HFF-Myc (cell line): ENCODE measurements around the gene CNIH2.
"Not testable (repeated sequence)": the region's sequence is repeated elsewhere in the genome, so short reads cannot be mapped to it uniquely, and the experiment has no call there.

ENCODE experiments used
- DNase-seq: peaks from one replicate; pipeline ENCODE4 v3.0.0-alpha.2; 2011; ENCODE audit warnings: low read depth; ENCODE audit errors: extremely low read depth
- H3K4me3 ChIP-seq: replicated peaks from 2 replicates; pipeline ENCODE4 v1.5.1; 2011; ENCODE audit warnings: low read depth, mild to moderate bottlenecking, control low read depth, low read length
- TF ChIP-seq, protein P1 (sequence below): IDR thresholded peaks from 2 replicates; pipeline ENCODE4 v1.5.1; 2012; ENCODE audit warnings: mild to moderate bottlenecking, low read depth, low read length, control low read depth; ENCODE audit errors: missing control alignments

Gene CNIH2

DNA sequence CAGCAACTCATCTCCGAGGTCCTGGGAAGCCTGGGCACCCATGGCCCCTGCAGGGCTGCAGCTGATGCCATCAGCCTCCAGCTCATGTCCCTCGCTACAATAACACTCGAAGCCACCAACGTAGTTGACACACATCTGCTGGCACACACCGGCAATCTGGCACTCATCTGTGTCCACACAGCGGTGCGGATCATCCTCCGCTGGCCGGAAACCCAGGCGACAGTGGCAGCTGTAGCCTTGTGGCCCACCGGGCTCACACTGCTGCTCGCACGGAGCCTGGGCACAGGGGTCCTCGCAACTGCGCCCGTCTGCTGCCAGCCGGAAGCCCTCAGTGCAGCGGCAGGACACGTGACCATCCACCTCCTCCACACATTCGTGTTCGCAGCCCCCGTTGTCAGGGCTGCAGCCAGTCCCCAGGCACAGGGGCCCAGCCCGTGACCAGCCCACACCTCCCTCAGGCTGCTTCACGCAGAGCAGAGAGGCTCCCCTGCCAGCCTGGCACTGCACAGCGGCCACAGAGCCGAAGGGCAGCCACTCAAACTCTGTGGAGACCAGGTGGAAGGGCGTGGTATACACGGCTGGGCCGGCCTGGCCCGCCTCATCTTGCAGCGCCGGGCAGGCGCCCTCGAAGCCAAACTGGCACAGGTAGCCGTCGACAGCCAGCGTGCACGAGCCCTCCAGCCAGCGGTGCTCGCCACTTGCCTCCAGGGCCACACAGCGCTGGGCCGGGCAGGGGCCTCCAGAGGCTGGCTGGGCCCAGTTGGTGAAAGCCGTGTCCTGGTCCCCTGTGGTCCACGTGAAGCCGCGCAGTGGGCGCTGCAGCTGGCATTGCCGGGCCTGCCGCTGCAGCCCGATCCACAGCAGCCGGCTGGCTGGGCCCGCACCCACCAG lies 38.2 kb downstream of the CNIH2 start:
- peak overlapping the region; percentile 58 for H3K4me3 ChIP-seq
- TF ChIP-seq, protein P1, sequence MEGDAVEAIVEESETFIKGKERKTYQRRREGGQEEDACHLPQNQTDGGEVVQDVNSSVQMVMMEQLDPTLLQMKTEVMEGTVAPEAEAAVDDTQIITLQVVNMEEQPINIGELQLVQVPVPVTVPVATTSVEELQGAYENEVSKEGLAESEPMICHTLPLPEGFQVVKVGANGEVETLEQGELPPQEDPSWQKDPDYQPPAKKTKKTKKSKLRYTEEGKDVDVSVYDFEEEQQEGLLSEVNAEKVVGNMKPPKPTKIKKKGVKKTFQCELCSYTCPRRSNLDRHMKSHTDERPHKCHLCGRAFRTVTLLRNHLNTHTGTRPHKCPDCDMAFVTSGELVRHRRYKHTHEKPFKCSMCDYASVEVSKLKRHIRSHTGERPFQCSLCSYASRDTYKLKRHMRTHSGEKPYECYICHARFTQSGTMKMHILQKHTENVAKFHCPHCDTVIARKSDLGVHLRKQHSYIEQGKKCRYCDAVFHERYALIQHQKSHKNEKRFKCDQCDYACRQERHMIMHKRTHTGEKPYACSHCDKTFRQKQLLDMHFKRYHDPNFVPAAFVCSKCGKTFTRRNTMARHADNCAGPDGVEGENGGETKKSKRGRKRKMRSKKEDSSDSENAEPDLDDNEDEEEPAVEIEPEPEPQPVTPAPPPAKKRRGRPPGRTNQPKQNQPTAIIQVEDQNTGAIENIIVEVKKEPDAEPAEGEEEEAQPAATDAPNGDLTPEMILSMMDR, result no peak
- no peak for DNase-seq

DNA sequence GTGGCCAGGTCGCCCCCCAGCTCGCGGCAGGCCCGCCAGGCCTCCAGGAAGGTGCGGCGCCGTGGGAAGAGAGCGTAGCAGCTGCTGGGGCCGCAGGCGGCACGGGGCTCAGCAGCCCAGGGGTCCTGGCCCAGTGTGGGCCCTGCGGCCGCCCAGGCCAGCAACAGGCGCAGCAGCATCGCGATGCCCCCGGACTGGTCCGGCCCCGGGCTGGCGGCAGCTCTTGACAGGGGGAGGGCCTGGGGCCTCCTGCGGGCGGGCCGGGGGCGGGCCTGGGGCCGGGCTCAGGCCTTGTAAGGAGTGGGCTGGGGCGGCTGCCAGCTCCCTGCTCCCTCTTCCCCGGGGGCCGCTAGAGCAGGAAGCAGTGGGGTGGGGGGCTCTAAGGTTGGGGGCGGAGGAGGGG lies 38.9 kb downstream of the CNIH2 start, which contains the start of gene CD248:
Gene CD248, minus strand, starts transcription at position 196 of the 403 bp plus-strand sequence. Its CDS starts 17 bp downstream, at position 179.
- H3K4me3 ChIP-seq, result peak within 1 kb of the TSS; percentile 58
- no peak for DNase-seq

DNA sequence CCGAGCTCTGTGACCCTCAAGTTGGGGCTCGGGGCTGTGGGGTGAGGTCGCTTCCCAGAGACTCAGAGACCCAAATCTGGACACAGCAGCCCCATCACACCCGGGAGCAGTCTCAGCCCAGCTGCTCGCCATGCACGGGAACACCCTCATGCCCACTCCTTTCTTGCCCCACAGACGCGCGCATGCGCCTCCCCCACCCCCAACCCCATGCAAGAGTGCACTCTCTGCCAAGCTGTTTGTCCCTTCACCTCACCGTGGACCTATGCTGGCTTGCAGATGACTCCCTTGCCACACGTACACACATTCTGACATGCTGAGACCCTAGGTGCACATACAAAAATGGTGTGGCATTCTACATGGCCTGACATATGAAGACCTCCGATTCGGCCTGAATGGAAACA lies 39.3 kb downstream of the CNIH2 start:
- no peak overlapping the region; the same call in 1 of the 2 replicates for H3K4me3 ChIP-seq
- TF ChIP-seq, protein P1, result no peak
- DNase-seq, result peak; percentile 36

More for the DNA sequence above, 38.9 kb downstream of the CNIH2 start, which contains the start of gene CD248:
- TF ChIP-seq, protein P1, result no peak

DNA sequence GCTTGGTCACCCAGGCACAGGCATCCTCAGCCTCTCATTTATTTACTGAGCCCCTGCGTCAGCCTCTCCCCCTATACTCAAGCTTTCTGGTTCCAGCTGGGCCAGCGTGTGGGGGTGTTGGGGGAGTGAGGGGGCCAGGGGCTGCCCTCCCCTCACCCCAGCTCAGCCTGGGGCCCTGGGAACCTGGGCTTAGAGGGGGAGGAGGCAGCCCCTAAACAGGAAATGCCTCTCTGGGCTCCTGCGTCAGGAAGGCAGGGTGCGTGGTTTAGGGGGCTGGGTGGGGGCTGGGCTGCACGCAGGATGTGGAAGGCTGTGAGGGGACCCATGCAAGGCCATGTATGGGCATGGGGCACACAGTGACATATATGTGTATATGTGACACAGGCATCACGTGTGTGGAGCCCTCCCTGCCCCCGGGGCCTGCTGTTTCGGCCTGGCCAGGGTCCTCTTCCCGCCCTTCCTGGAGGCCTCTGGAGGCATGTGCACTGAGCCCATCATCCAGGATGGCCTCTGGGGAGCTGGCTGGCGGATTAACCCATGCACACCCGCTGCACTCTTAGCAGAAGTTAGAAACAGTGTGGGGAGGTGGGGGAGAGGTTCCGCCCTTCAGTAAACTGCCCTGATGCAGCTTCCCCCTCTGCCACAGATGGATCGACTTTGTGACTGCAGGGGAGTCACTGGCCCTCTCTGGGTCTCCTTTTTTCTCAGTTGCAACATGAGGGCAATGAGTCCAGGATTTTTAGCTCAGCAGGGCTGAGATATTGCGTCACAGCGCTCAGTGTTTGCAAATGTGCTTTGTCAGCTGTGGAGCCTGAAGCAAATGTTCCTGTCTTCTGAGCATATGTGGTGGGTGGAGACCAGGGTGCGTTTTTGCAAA lies 40.0 kb downstream of the CNIH2 start:
- H3K4me3 ChIP-seq, result peak overlapping the region; percentile 4; the same call in 1 of the 2 replicates
- TF ChIP-seq, protein P1, result no peak
- DNase-seq, result peak; percentile 57

GRCh38 chr11:66318600-66318970 lies 40.6 kb downstream of the CNIH2 start:
- TF ChIP-seq, protein P1, result no peak
- no peak for DNase-seq
- H3K4me3 ChIP-seq, result no peak overlapping the region

DNA sequence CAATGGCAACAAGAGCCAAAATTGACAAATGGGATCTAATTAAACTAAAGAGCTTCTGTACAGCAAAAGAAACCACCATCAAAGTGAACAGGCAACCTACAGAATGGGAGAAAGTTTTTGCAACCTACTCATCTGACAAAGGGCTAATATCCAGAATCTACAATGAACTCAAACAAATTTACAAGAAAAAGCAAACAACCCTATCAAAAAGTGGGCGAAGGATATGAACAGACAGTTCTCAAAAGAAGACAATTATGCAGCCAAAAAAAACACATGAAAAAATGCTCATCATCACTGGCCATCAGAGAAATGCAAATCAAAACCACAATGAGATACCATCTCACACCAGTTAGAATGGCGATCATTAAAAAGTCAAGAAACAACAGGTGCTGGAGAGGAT lies 42.3 kb downstream of the CNIH2 start:
- DNase-seq, H3K4me3 ChIP-seq: not testable (repeated sequence)

DNA sequence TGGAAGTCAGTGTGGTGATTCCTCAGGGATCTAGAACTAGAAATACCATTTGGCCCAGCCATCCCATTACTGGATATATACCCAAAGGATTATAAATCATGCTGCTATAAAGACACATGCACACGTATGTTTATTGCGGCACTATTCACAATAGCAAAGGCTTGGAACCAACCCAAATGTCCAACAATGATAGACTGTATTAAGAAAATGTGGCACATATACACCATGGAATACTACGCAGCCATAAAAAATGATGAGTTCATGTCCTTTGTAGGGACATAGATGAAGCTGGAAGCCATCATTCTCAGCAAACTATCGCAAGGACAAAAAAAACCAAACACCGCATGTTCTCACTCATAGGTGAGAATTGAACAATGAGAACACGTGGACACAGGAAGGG lies 42.8 kb downstream of the CNIH2 start:
- not testable (repeated sequence) for DNase-seq, H3K4me3 ChIP-seq
